Left lung (tissue), 10 donors: ENCODE results near the gene DHFR2. TPM values are rescaled to one million over a fixed set of nuclear protein-coding genes. Genes with fewer than 3 reads are reported as not detected.

Experiments used
- ATAC-seq: fragments of 200-7000 bp; cut with Tn5 transposase; one replicate; pipeline ENCODE4 v1.9.1; 2020; ENCODE audit warnings: moderate library complexity
- DNase-seq, 4 donors: peaks; one replicate each; pipeline ENCODE4 v3.0.0-alpha.2; 2013 to 2020
- H3K27ac ChIP-seq, 2 donors: fragments of 200-600 bp; sonication (generic) in 1 of 2; one replicate each; pipeline versions ENCODE4 v1.5.0 to v1.8.0; 2020 to 2021
- H3K27me3 ChIP-seq, 2 donors: fragments of 200-600 bp; sonication (generic) in 1 of 2; one replicate each; pipeline versions ENCODE4 v1.5.0 to v1.8.0; 2020 to 2021
- H3K36me3 ChIP-seq, 2 donors: fragments of 200-600 bp; sonication (generic) in 1 of 2; one replicate each; pipeline versions ENCODE4 v1.5.0 to v1.8.0; 2020 to 2021
- H3K4me1 ChIP-seq, 2 donors: fragments of 200-600 bp; one replicate each; pipeline ENCODE4 v1.8.0; 2021
- H3K4me3 ChIP-seq, 2 donors: fragments of 200-600 bp; sonication (generic) in 1 of 2; one replicate each; pipeline versions ENCODE4 v1.5.0 to v1.8.0; 2020 to 2021; ENCODE audit warnings: mild to moderate bottlenecking in 1 of 2
- H3K9me3 ChIP-seq, 2 donors: fragments of 200-600 bp; sonication (generic) in 1 of 2; one replicate each; pipeline versions ENCODE4 v1.5.0 to v1.8.0; 2020 to 2021
- intact Hi-C, 2 donors: fragments of 100-400 bp; cut with DNase I; formaldehyde crosslinking; loops; one replicate each; pipeline versions ENCODE4 v1.11.2 to v1.14.2; 2022
- polyA plus RNA-seq, 6 donors: library from polyadenylated mRNA; unstranded; fragments of 120-200 nt; gene quantifications; one replicate each; pipeline ENCODE4 v1.2.1, GENCODE V29; 2013; ENCODE audit not compliant: insufficient read length in 6 of 6
- total RNA-seq, 2 donors: library from RNA; stranded (reverse); fragmentation: NEBNext Ultra II Directional; extraction: Animal tissue kit (Norgen Biotek cat#: 25700); gene quantifications; one replicate each; pipeline ENCODE4 v1.2.1, GENCODE V29; 2021
- TF ChIP-seq, protein P1 (sequence below), 2 donors: fragments of 200-600 bp; sonication (generic) in 1 of 2; IDR thresholded peaks; one replicate each; pipeline versions ENCODE4 v1.5.0 to v1.8.0; 2021; ENCODE audit warnings: antibody characterized with exemption in 2 of 2
- donor health status: DM: no; HTN: yes; CAD: no.
- donor health status: DM: no; HTN: no; CAD: no.

DHFR2 gene
- total and polyA plus RNA-seq, 8 donors = 6.6 to 11.5 (median 10.5) TPM

DNA sequence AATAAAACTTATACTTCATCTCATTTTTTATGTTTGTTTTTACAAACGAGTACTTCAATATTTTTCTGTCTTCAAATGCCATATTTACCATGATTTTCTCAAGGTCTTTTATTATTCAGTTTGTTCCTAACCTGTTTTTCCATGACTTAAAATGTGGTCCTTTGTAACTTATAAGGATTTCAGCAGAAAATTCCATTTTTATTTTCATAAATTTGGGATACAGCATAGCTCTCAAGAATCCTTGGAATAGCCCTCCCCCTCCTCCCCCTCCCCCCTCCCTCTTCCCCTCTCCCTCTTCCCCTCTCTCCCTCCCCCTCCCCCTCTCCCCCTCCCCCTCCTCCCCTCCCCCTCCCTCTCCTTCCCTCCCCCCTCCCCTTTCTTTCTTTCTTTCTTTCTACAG is 19.4 kb downstream of the DHFR2 start:
- TF ChIP-seq, protein P1, sequence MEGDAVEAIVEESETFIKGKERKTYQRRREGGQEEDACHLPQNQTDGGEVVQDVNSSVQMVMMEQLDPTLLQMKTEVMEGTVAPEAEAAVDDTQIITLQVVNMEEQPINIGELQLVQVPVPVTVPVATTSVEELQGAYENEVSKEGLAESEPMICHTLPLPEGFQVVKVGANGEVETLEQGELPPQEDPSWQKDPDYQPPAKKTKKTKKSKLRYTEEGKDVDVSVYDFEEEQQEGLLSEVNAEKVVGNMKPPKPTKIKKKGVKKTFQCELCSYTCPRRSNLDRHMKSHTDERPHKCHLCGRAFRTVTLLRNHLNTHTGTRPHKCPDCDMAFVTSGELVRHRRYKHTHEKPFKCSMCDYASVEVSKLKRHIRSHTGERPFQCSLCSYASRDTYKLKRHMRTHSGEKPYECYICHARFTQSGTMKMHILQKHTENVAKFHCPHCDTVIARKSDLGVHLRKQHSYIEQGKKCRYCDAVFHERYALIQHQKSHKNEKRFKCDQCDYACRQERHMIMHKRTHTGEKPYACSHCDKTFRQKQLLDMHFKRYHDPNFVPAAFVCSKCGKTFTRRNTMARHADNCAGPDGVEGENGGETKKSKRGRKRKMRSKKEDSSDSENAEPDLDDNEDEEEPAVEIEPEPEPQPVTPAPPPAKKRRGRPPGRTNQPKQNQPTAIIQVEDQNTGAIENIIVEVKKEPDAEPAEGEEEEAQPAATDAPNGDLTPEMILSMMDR (IDR thresholded peaks at IDR 0.05) = no peak
- Histone ChIP-seq H3K9me3 (peaks cover 0 to 1% of the 10 kb centered on the region in 2 donors), H3K4me1 (no peaks in the 10 kb centered on the region), H3K4me3 (no peak overlapping the region), H3K27me3 (no peaks in the 10 kb centered on the region), H3K36me3 (peaks cover 0 to 17% of the 10 kb centered on the region in 2 donors), H3K27ac (no peak overlapping the region)
- no peak for DNase-seq
- intact Hi-C loops = no loop called here
- no peak for ATAC-seq

- intact Hi-C loops = no loop called here
- Histone ChIP-seq H3K4me1 (no peaks in the 10 kb centered on the region), H3K4me3 (no peak overlapping the region), H3K9me3 (no peaks in the 10 kb centered on the region), H3K27ac (no peak overlapping the region), H3K36me3 (no peaks in the 10 kb centered on the region), H3K27me3 (no peaks in the 10 kb centered on the region)
- no peak for DNase-seq
- ATAC-seq = peak; percentile 34
- TF ChIP-seq, protein P1 (IDR thresholded peaks at IDR 0.05) = peak; percentile 37 to 41
These were observed 25.7 kb downstream of the DHFR2 start for GRCh38 chr3:94036909-94037507.

DNA sequence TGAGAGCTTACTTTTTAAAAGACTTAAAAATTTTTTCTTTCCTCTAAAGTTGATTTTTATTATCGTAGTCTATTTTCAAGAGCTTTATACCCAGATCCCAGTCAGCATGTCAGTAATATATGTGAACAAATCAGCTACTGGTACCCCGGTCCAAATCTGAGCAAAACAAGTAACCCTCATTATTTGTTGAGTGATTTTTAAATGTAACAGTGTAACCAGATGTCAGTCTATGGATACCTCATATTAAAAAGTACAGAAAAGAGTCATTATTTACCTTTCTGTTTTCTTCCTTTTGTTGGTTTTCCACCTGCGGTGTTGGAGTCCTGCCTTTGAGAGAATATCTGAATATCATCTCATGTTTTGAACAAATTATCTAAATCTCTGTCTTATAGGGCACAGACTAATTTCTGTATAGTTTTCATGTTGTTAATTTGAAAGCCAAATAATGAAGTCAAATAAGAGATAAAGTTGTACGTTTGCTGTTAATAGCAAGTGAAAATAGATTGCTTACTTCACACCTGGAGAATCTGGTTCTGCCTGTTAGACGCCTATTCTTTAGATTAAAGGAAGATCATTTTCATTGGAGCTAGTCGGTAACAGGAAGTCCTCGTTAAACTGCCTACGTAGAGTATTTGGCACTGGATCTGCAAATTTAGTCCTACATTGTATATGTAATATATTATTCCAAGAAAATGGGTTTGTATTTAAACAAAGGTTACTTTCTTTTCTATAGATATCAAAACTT is 34.5 kb downstream of the DHFR2 start, which contains the start of gene STX19:
TSS of gene STX19 (minus strand) at position 505 of the 745 bp plus-strand sequence. CDS start 13,328 bp downstream, outside the sequence.
- TF ChIP-seq, protein P1 (IDR thresholded peaks at IDR 0.05) = no peak
- Histone ChIP-seq H3K4me3 (peak within 1 kb of the TSS; percentile 7 to 26), H3K27me3 (no peaks in the 10 kb centered on the region), H3K4me1 (no peaks in the 10 kb centered on the region), H3K36me3 (no peaks in the 10 kb centered on the region), H3K27ac (peak within 1 kb of the TSS in 1 of 2 donors; percentile 61), H3K9me3 (no peaks in the 10 kb centered on the region)
- ATAC-seq (peak; percentile 80), DNase-seq (peak in 2 of 4 donors; percentile 41 to 81)
- intact Hi-C loops = no loop called here

DNA sequence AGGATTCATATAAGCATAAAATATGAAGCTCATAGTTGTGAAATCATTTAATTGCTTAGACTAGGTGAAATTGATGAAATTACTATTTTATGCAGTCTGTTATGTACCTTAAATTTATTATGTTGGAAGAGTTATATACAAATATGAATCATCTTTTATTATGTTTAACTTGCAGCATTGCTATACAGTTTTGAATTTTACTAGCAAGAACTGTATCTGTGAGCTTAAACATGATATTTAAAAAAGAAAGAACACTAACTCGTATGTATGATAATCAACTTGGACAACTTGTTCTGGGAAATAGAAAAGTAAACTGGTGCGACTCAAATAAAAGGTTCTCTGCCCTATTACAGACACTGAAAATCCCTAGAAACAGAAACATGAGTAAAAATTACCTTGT is 36.1 kb downstream of the DHFR2 start:
- H3K4me1 ChIP-seq = no peaks in the 10 kb centered on the region
- DNase-seq (no peak), ATAC-seq (no peak)
- intact Hi-C loops = no loop called here
- no peaks in the 10 kb centered on the region for H3K36me3 ChIP-seq
- peak overlapping the region in 1 of 2 donors; percentile 26 for H3K4me3 ChIP-seq
- TF ChIP-seq, protein P1 (IDR thresholded peaks at IDR 0.05) = no peak
- no peaks in the 10 kb centered on the region for H3K27me3 ChIP-seq
- no peaks in the 10 kb centered on the region for H3K9me3 ChIP-seq
- peak overlapping the region in 1 of 2 donors; percentile 29 for H3K27ac ChIP-seq

DNA sequence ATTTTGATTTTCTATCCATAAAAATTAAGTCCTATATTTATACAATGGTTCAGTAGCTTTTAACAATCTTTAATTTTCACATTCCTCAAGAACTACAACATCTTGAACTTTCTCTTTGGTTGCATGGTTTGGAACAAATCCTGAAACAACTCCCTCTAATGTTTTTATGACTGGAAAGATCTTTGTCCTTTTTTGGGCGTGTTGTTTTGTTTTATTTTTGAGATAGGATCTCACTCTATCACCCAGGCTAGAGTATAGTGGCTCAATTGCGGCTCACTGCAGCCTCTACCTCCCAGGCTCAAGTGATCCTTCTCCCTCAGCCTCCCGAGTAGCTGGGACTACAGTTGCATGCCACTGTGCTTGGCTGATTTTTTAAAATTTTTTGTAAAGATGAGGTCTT is 38.3 kb downstream of the DHFR2 start:
- no peak overlapping the region for H3K4me3 ChIP-seq

More for the DNA sequence above, 38.3 kb downstream of the DHFR2 start:
- no peaks in the 10 kb centered on the region for H3K9me3 ChIP-seq
- intact Hi-C loops = no loop called here
- no peaks in the 10 kb centered on the region for H3K36me3 ChIP-seq
- DNase-seq (no peak), ATAC-seq (no peak)
- H3K27me3 ChIP-seq = no peaks in the 10 kb centered on the region
- no peak overlapping the region for H3K27ac ChIP-seq
- TF ChIP-seq, protein P1 (IDR thresholded peaks at IDR 0.05) = no peak
- H3K4me1 ChIP-seq = no peaks in the 10 kb centered on the region
